HepG2 (cell line): Measurements from ENCODE around the gene DCDC2C. TPM values are rescaled to one million over a fixed set of nuclear protein-coding genes. Genes with fewer than 3 reads are reported as not detected.

Experiments used
- ATAC-seq: fragments of 200-7000 bp; cut with Tn5 transposase; 3 replicates; pipeline ENCODE4 v1.9.1; 2020; ENCODE audit warnings: mild to moderate bottlenecking, moderate library complexity
- BruUV-seq: library from RNA; stranded (reverse); fragments of 400-500 nt; replicated peaks from 2 replicates; lab custom pipeline; 2021; lab: Mats Ljungman, UMichigan
- CTCF ChIA-PET: fragments of 300-600 bp; formaldehyde crosslinking; extraction: SDS; loops from one replicate; lab custom pipeline; 2021; ENCODE audit warnings: low total read pairs, inconsistent platforms, low intra/inter-chr PET ratio; lab: Yijun Ruan, JAX
- POLR2A ChIA-PET: fragments of 350-600 bp; sonication (Branson Sonifier 250); formaldehyde crosslinking; loops from one replicate; lab custom pipeline; 2020; ENCODE audit warnings: antibody characterized with exemption, inconsistent platforms; lab: Yijun Ruan, JAX
- DNase-seq: peaks from one replicate; pipeline ENCODE4 v3.0.0-alpha.2; 2015; ENCODE audit warnings: low spot score
- FAIRE-seq: peaks from 3 replicates; lab custom pipeline; 2011; peaks lifted over from hg19 to GRCh38; lab: Jason Lieb, UNC
- H2AFZ ChIP-seq: one replicate; pipeline ENCODE4 v1.6.1; 2011; ENCODE audit warnings: low read length, inconsistent platforms
- H3K27ac ChIP-seq: fragments of 300-600 bp; 3 replicates; pipeline ENCODE4 v1.8.0; 2011; ENCODE audit warnings: mixed run types, mild to moderate bottlenecking, mixed read lengths, low read length, inconsistent platforms; ENCODE audit not compliant: insufficient read depth; ENCODE audit errors: extremely low read length
- H3K27me3 ChIP-seq, 2 experiments: fragments of 200-600 bp in 1 of 2; 2 replicates in 1 of 2; 3 replicates in 1 of 2; pipeline versions ENCODE4 v1.6.0 to v1.8.0; 2011; ENCODE audit warnings: low read length in 2 of 2, mild to moderate bottlenecking in 2 of 2, moderate library complexity in 2 of 2, inconsistent platforms in 1 of 2; ENCODE audit not compliant: insufficient read depth in 2 of 2, control insufficient read depth in 1 of 2
- H3K36me3 ChIP-seq, 2 experiments: fragments of 200-600 bp in 1 of 2; replicated peaks in 1 of 2; 2 replicates in 1 of 2; 3 replicates in 1 of 2; pipeline versions ENCODE4 v1.5.1 to v1.8.0; 2011; ENCODE audit warnings: low read length in 2 of 2, inconsistent platforms in 1 of 2; ENCODE audit not compliant: insufficient read depth in 2 of 2, control insufficient read depth in 1 of 2
- H3K4me1 ChIP-seq: 2 replicates; pipeline ENCODE4 v1.5.1; 2012; ENCODE audit warnings: low read length, inconsistent platforms; ENCODE audit not compliant: insufficient read depth
- H3K4me2 ChIP-seq: 2 replicates; pipeline ENCODE4 v1.6.0; 2011; ENCODE audit warnings: low read depth, low read length, inconsistent platforms
- H3K4me3 ChIP-seq, 3 experiments: fragments of 200-600 bp in 1 of 3; sonication (generic), shearing (Covaris generic) in 1 of 3; replicated peaks in 1 of 3; 2 replicates each; pipeline ENCODE4 v1.5.1; 2011 to 2016; ENCODE audit warnings: low read length in 3 of 3, inconsistent platforms in 2 of 3, low read depth in 2 of 3, mild to moderate bottlenecking in 2 of 3, control low read depth in 1 of 3, mixed read lengths in 1 of 3; ENCODE audit not compliant: insufficient read depth in 1 of 3
- H3K79me2 ChIP-seq: one replicate; pipeline ENCODE4 v1.6.1; 2011; ENCODE audit warnings: low read length, inconsistent platforms; ENCODE audit not compliant: insufficient read depth
- H3K9ac ChIP-seq: 2 replicates; pipeline ENCODE4 v1.6.0; 2011; ENCODE audit warnings: mild to moderate bottlenecking, low read depth, low read length, inconsistent platforms; ENCODE audit not compliant: insufficient read depth
- H3K9me3 ChIP-seq: 2 replicates; pipeline ENCODE4 v1.5.1; 2012; ENCODE audit warnings: mild to moderate bottlenecking, low read length
- H4K20me1 ChIP-seq: 2 replicates; pipeline ENCODE4 v1.6.0; 2011; ENCODE audit warnings: inconsistent platforms, mild to moderate bottlenecking, low read length, moderate library complexity; ENCODE audit not compliant: insufficient read depth
- ATF1 ChIP-seq: IDR thresholded peaks from 2 replicates; pipeline ENCODE4 v1.6.1; 2016; ENCODE audit warnings: mild to moderate bottlenecking, control low read depth
- MAZ ChIP-seq, 2 experiments: sonication (generic) in 1 of 2; formaldehyde crosslinking in 1 of 2; IDR thresholded peaks; 2 replicates each; pipeline versions ENCODE4 v1.5.0 to v1.6.1; 2012 to 2020; ENCODE audit warnings: low read depth in 2 of 2, mild to moderate bottlenecking in 2 of 2, borderline replicate concordance in 1 of 2, improper control_type of control experiment in 1 of 2, low read length in 1 of 2, missing genetic modification reagents in 1 of 2, moderate library complexity in 1 of 2
- MEIS2 ChIP-seq: sonication (generic); formaldehyde crosslinking; IDR thresholded peaks from 2 replicates; pipeline ENCODE4 v1.9.0; 2021; ENCODE audit warnings: mild to moderate bottlenecking, missing genetic modification reagents
- PHF21A ChIP-seq: sonication (generic); formaldehyde crosslinking; IDR thresholded peaks from 2 replicates; pipeline ENCODE4 v1.5.0; 2020; ENCODE audit warnings: mild to moderate bottlenecking, missing genetic modification reagents
- SAP130 ChIP-seq: IDR thresholded peaks from 2 replicates; pipeline ENCODE4 v1.6.1; 2016; ENCODE audit warnings: low read depth
- THRA ChIP-seq: sonication (generic); formaldehyde crosslinking; IDR thresholded peaks from 2 replicates; pipeline ENCODE4 v1.4.0; 2020; ENCODE audit warnings: missing genetic modification reagents, borderline replicate concordance
- ZNF556 ChIP-seq: sonication (generic); formaldehyde crosslinking; IDR thresholded peaks from 2 replicates; pipeline ENCODE4 v1.4.0; 2020; ENCODE audit warnings: mild to moderate bottlenecking, missing genetic modification reagents, borderline replicate concordance
- ZNF574 ChIP-seq: sonication (generic); formaldehyde crosslinking; IDR thresholded peaks from 2 replicates; pipeline ENCODE4 v1.4.0; 2020; ENCODE audit warnings: missing genetic modification reagents
- ZSCAN31 ChIP-seq: sonication (generic); formaldehyde crosslinking; IDR thresholded peaks from 2 replicates; pipeline ENCODE4 v1.5.0; 2020; ENCODE audit warnings: low read depth, mild to moderate bottlenecking, missing genetic modification reagents
- WGBS: methylation state at CpG from one replicate; pipeline ENCODE4 v1.1.6; 2017; ENCODE audit warnings: low lambda C conversion rate; 5-methylcytosine and 5-hydroxymethylcytosine counted together
- in situ Hi-C: cut with HindIII; loops from 2 replicates; pipeline ENCODE4 v1.10.0; 2017; ENCODE audit warnings: low pct_unique_long_range_greater_than_20kb; ENCODE audit not compliant: extremely low pct_ligation_motif_present
- intact Hi-C: fragments of 100-400 bp; cut with micrococcal nuclease; formaldehyde crosslinking; loops from one replicate; pipeline ENCODE4 v1.10.0; 2022; ENCODE audit not compliant: unreplicated experiment
- polyA plus RNA-seq, 8 experiments: library from polyadenylated mRNA; depleted of rRNA in 3 of 8; stranded (reverse) in 7 of 8; unstranded in 1 of 8; fragments of >200 nt; fragmentation: Illumina TruSeq in 4 of 8; extraction: Trizol in 4 of 8; gene quantifications; 2 replicates each; pipeline versions ENCODE4 v1.2.1 to v1.2.3, GENCODE V29; 2011 to 2016; ENCODE audit warnings: low read depth in 4 of 8, missing spikeins in 1 of 8, mixed read lengths in 1 of 8; ENCODE audit not compliant: insufficient read depth in 1 of 8
- total RNA-seq, 5 experiments: library from RNA; depleted of rRNA; stranded (reverse); fragments of >200 nt; fragmentation: Illumina TruSeq; extraction: Trizol; gene quantifications; 2 replicates each; pipeline ENCODE4 v1.2.3, GENCODE V29; 2016; ENCODE audit warnings: low read depth in 1 of 5

The DCDC2C gene
- total and polyA plus RNA-seq, 2 of the 13 experiments (the other 11 are each of a cell fraction or from before 2014, with no cell fraction given), result not detected

GRCh38 chr2:3657881-3658280 is 45.5 kb upstream of the DCDC2C start, which contains the start of gene ALLC:
Gene ALLC, plus strand, starts transcription at chr2:3658200. Its CDS starts 12,958 bp downstream, at chr2:3671158.
- intact Hi-C loops (loop anchor here (5.0 to 10.0 kb wide), 2 partner anchors 281 to 353 kb away; partner anchors contain the start of genes EIPR1 and TRAPPC12), in situ Hi-C loops (no loop called here)
- Histone ChIP-seq H4K20me1 (no peaks in the 10 kb centered on the region), H3K9ac (peak within 1 kb of the TSS; percentile 55), H3K36me3 (no peaks in the 10 kb centered on the region), H3K4me2 (peak within 1 kb of the TSS; percentile 89), H2AFZ (peak within 1 kb of the TSS; percentile 61), H3K27me3 (peaks cover 0 to 15% of the 10 kb centered on the region in 2 experiments; a peak in 2 of 5 replicates), H3K9me3 (no peaks in the 10 kb centered on the region), H3K4me3 (peak within 1 kb of the TSS; percentile 1 to 66 (median 36); a peak in 5 of 6 replicates), H3K79me2 (no peaks in the 10 kb centered on the region), H3K27ac (peak within 1 kb of the TSS; percentile 47), H3K4me1 (peaks cover 62% of the 10 kb centered on the region)
- ATAC-seq (no peak), FAIRE-seq (no peak), DNase-seq (no peak)
- 0 out of 2 replicates have a peak, but pooled peaks have one; percentile 7 for TF ChIP-seq MEIS2 (CRISPR knock-in tag)
- no peak for TF ChIP-seq MAZ (IDR thresholded peaks at IDR 0.05; ENCODE audit: borderline replicate concordance, low read depth, low read length)
- TF ChIP-seq MAZ (CRISPR knock-in tag; IDR thresholded peaks at IDR 0.05; ENCODE audit: low read depth), result no peak
- TF ChIP-seq PHF21A (CRISPR knock-in tag), result 0 out of 2 replicates have a peak, but pooled peaks have one; percentile 7
- ChIA-PET POLR2A (interaction anchor here (1.0 to 1.6 kb wide), 2 partner anchors 122 to 192 kb away, joined by 3 to 5 read pairs; no protein-coding TSS in a partner anchor), CTCF (no interaction called here)
- no TSS peak for BruUV-seq
- WGBS, result 77% methylated on average over 7 of the region's 7 CpGs

- ATAC-seq (peak; percentile 56), DNase-seq (peak; percentile 47), FAIRE-seq (peak; percentile 83)
- peaks cover 0 to 10% of the 10 kb centered on the region in 2 experiments; a peak in 2 of 5 replicates for H3K27me3 ChIP-seq
- TSS peak; percentile 52 for BruUV-seq
- H3K4me1 ChIP-seq, result peaks cover 66% of the 10 kb centered on the region
- H4K20me1 ChIP-seq, result no peaks in the 10 kb centered on the region
- H3K9ac ChIP-seq, result peak overlapping the region; percentile 53
- no peaks in the 10 kb centered on the region for H3K79me2 ChIP-seq
- H3K4me3 ChIP-seq, result peak overlapping the region; percentile 33 to 56 (median 41); a peak in 5 of 6 replicates
- in situ Hi-C loops, result no loop called here
- ChIA-PET POLR2A (interaction anchor here (0.7 to 1.5 kb wide), 6 partner anchors 8 to 282 kb away, joined by 3 to 5 read pairs (median 3); partner anchors contain the start of genes EIPR1 and RNASEH1), CTCF (no interaction called here)
- intact Hi-C loops, result loop anchor here (5.0 to 10.0 kb wide), 2 partner anchors 282 to 355 kb away; partner anchors contain the start of genes EIPR1 and TRAPPC12
- no peaks in the 10 kb centered on the region for H3K36me3 ChIP-seq
- H3K27ac ChIP-seq, result peak overlapping the region; percentile 15
- WGBS, result 36% methylated on average over 26 of the region's 26 CpGs
- peak overlapping the region; percentile 89 for H3K4me2 ChIP-seq
- H2AFZ ChIP-seq, result peak overlapping the region; percentile 20
- H3K9me3 ChIP-seq, result no peaks in the 10 kb centered on the region
- TF ChIP-seq ZNF574, result peak; percentile 49; the same call in 1 of the 2 replicates
- peak; percentile 23; the same call in 1 of the 2 replicates for TF ChIP-seq ZNF556
- peak; percentile 55; the same call in 1 of the 2 replicates for TF ChIP-seq THRA (CRISPR knock-in tag)
- 0 out of 2 replicates have a peak, but pooled peaks have one; percentile 38 for TF ChIP-seq ZSCAN31
- no peak for TF ChIP-seq ATF1 (CRISPR knock-in tag)
- peak; percentile 44 for TF ChIP-seq SAP130 (CRISPR knock-in tag)
Observed at GRCh38 chr2:3659447-3660432, 43.6 kb upstream of the DCDC2C start.
